ENCODE results near the gene RAB7A. TPM values are rescaled to one million over a fixed set of nuclear protein-coding genes. Genes with fewer than 3 reads are reported as not detected.

Gene RAB7A
- total and polyA plus RNA-seq, 10 of the 15 experiments (the other 5 are each of a cell fraction or from before 2014, with no cell fraction given): 40.3 to 212 (median 160) TPM

DNA sequence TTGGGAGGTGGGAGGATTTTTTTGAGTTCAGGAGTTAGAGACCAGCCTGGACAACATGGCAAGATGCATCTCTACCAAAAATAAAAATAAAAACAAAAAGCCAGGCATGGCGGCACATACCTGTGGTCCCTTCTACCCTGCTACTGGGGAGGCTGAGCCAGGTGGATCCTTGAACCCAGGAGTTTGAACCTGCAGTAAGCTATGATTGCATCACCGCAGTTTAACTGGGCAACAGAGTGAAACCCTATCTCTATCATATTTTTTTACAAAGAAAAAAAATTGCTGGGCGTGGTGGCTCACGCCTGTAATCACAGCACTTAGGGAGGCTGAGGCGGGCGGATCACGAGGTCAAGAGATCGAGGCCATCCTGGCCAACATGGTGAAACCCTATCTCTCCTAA lies 39.5 kb upstream of the RAB7A start:
- no peak for ATAC-seq
- POLR2A ChIA-PET: no interaction called here
- in situ Hi-C loops (cut with MboI): no loop called here

More for the DNA sequence above, 39.5 kb upstream of the RAB7A start:
- H3K9me3 ChIP-seq (replicated peaks; ENCODE audit: control insufficient read depth, insufficient read depth, low read length): no peaks in the 10 kb centered on the region
- DNase-seq (ENCODE audit: low read depth, low spot score) (no peak), FAIRE-seq (no peak)
- H3K36me3 ChIP-seq (ENCODE audit: control insufficient read depth in 2 of 2, insufficient read depth in 2 of 2, low read length in 1 of 2): no peaks in the 10 kb centered on the region
- intact Hi-C loops (cut with micrococcal nuclease; ENCODE audit: unreplicated experiment): no loop called here
- H3K27me3 ChIP-seq (replicated peaks in 1 of 2; ENCODE audit: control insufficient read depth in 2 of 2, insufficient read depth in 2 of 2, low read length in 1 of 2): no peaks in the 10 kb centered on the region
- H2AFZ ChIP-seq (ENCODE audit: control insufficient read depth, low read depth, low read length): no peak overlapping the region
- H3K27ac ChIP-seq (ENCODE audit: control insufficient read depth, insufficient read depth): no peak overlapping the region
- BruUV-seq (replicated peaks): no TSS peak
- H3K4me3 ChIP-seq: no peak overlapping the region
- WGBS (ENCODE audit: insufficient coverage, insufficient replicate concordance, low lambda C conversion rate, missing lambda C conversion rate): 98% methylated on average over 8 of the region's 8 CpGs
- ChIA-PET RAD21 (ENCODE audit: unreplicated experiment) (no interaction called here), SMC1A (ENCODE audit: uncharacterized antibody, unreplicated experiment) (no interaction called here), CTCF (no interaction called here)
- no peak for TF ChIP-seq LARP7 (IDR thresholded peaks at IDR 0.05)
- no peak for TF ChIP-seq SMC3 (IDR thresholded peaks at IDR 0.05; ENCODE audit: borderline replicate concordance, low read length)
- TF ChIP-seq NFIC (IDR thresholded peaks at IDR 0.05; ENCODE audit: low read depth, low read length): no peak
- TF ChIP-seq IKZF2 (IDR thresholded peaks at IDR 0.05): no peak
- no peak for TF ChIP-seq HDAC6 (IDR thresholded peaks at IDR 0.05; ENCODE audit: unreplicated experiment)
- TF ChIP-seq CREM (IDR thresholded peaks at IDR 0.05; ENCODE audit: low read depth): no peak
- TF ChIP-seq DPF2 (IDR thresholded peaks at IDR 0.05): no peak
- TF ChIP-seq JUND (IDR thresholded peaks at IDR 0.05; ENCODE audit: low read depth, low read length): no peak
- no peak for TF ChIP-seq BCLAF1 (IDR thresholded peaks at IDR 0.05)
- TF ChIP-seq, protein P1, sequence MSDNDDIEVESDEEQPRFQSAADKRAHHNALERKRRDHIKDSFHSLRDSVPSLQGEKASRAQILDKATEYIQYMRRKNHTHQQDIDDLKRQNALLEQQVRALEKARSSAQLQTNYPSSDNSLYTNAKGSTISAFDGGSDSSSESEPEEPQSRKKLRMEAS (IDR thresholded peaks at IDR 0.05; ENCODE audit: low read depth, low read length): no peak
- no peak for TF ChIP-seq RBBP5 (conservative IDR thresholded peaks at IDR 0.05)
- TF ChIP-seq, protein P2, sequence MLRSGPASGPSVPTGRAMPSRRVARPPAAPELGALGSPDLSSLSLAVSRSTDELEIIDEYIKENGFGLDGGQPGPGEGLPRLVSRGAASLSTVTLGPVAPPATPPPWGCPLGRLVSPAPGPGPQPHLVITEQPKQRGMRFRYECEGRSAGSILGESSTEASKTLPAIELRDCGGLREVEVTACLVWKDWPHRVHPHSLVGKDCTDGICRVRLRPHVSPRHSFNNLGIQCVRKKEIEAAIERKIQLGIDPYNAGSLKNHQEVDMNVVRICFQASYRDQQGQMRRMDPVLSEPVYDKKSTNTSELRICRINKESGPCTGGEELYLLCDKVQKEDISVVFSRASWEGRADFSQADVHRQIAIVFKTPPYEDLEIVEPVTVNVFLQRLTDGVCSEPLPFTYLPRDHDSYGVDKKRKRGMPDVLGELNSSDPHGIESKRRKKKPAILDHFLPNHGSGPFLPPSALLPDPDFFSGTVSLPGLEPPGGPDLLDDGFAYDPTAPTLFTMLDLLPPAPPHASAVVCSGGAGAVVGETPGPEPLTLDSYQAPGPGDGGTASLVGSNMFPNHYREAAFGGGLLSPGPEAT (IDR thresholded peaks at IDR 0.05; ENCODE audit: low read depth): no peak
- TF ChIP-seq CUX1 (IDR thresholded peaks at IDR 0.05; ENCODE audit: insufficient replicate concordance, low read depth, low read length): no peak
- no peak for TF ChIP-seq MEF2B (IDR thresholded peaks at IDR 0.05; ENCODE audit: partially characterized antibody, poor library complexity, severe bottlenecking)
- TF ChIP-seq YBX1 (IDR thresholded peaks at IDR 0.05): no peak
- peaks cover 1% of the 10 kb centered on the region for H3K79me2 ChIP-seq (ENCODE audit: control insufficient read depth, insufficient read depth, low read length)
- H3K4me1 ChIP-seq (ENCODE audit: control insufficient read depth, insufficient read depth, low read length): no peaks in the 10 kb centered on the region
- H3K4me2 ChIP-seq (ENCODE audit: control insufficient read depth, insufficient read depth): no peak overlapping the region
- H3K9ac ChIP-seq (ENCODE audit: control insufficient read depth, insufficient read depth, low read length): no peak overlapping the region
- H4K20me1 ChIP-seq (ENCODE audit: control insufficient read depth, insufficient read depth): no peaks in the 10 kb centered on the region

Data from GM12878 (cell line).